Body of pancreas (tissue), 4 donors: ENCODE measurements around the gene CRYBA1. TPM values are rescaled to one million over a fixed set of nuclear protein-coding genes. Genes with fewer than 3 reads are reported as not detected.
"Not testable (repeated sequence)": the region's sequence is repeated elsewhere in the genome, so short reads cannot be mapped to it uniquely, and the experiment has no call there.

Experiments used
- ATAC-seq: fragments of 150-250 bp; one replicate; pipeline ENCODE4 v1.9.1; 2016
- DNase-seq, 4 donors: peaks; one replicate each; pipeline ENCODE4 v3.0.0-alpha.2; 2019
- H3K27ac ChIP-seq, 4 donors: fragments of 200-600 bp; sonication (generic); 1 replicate in 3 of 4; 2 replicates in 1 of 4; pipeline versions ENCODE4 v1.5.1 to v1.6.1; 2016 to 2019; ENCODE audit warnings: mild to moderate bottlenecking in 1 of 4, mixed read lengths in 1 of 4, moderate library complexity in 1 of 4
- H3K27me3 ChIP-seq, 2 donors: fragments of 200-600 bp; sonication (generic); one replicate each; pipeline ENCODE4 v1.6.0; 2016; ENCODE audit warnings: mild to moderate bottlenecking in 1 of 2
- H3K36me3 ChIP-seq, 2 donors: fragments of 200-600 bp; sonication (generic); replicated peaks in 1 of 2; 2 replicates each; pipeline ENCODE4 v1.5.1; 2016; ENCODE audit warnings: low read depth in 2 of 2; ENCODE audit not compliant: insufficient read depth in 1 of 2
- H3K4me1 ChIP-seq: fragments of 200-600 bp; sonication (generic); one replicate; pipeline ENCODE4 v1.6.0; 2016
- H3K4me3 ChIP-seq, 2 donors: fragments of 200-600 bp; sonication (generic); 1 replicate in 1 of 2; 2 replicates in 1 of 2; pipeline ENCODE4 v1.5.1; 2016 to 2019
- H3K9me3 ChIP-seq, 3 donors: fragments of 200-600 bp; sonication (generic); 1 replicate in 2 of 3; 2 replicates in 1 of 3; pipeline ENCODE4 v1.5.1; 2016
- POLR2A ChIP-seq, 3 donors: fragments of 450-650 bp; IDR thresholded peaks; one replicate each; pipeline ENCODE4 v1.6.1; 2016; ENCODE audit warnings: antibody characterized with exemption in 3 of 3, mild to moderate bottlenecking in 2 of 3
- WGBS, 2 donors: methylation state at CpG; one replicate each; pipeline ENCODE4 v1.1.5; 2017; 5-methylcytosine and 5-hydroxymethylcytosine counted together
- intact Hi-C: fragments of 100-400 bp; cut with DNase I; formaldehyde crosslinking; loops from one replicate; pipeline ENCODE4 v1.15.1; 2023
- total RNA-seq, 2 donors: library from RNA; depleted of rRNA; stranded (reverse); fragments of >200 nt; gene quantifications; one replicate each; pipeline ENCODE4 v1.1.0, GENCODE V29; 2016
- TF ChIP-seq, protein P1 (sequence below), 7 experiments: fragments of 450-650 bp in 4 of 7; fragments of 200-600 bp in 3 of 7; sonication (generic) in 3 of 7; IDR thresholded peaks; one replicate each; pipeline ENCODE4 v1.5.1; 2016 to 2019; ENCODE audit warnings: antibody characterized with exemption in 7 of 7

CRYBA1 gene, protein sequence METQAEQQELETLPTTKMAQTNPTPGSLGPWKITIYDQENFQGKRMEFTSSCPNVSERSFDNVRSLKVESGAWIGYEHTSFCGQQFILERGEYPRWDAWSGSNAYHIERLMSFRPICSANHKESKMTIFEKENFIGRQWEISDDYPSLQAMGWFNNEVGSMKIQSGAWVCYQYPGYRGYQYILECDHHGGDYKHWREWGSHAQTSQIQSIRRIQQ
- not detected for total RNA-seq

GRCh38 chr17:29246628-29247027 lies at the start of gene CRYBA1:
CRYBA1 (plus strand) TSS chr17:29246859; CDS start chr17:29246864, 5 bp downstream.
- DNase-seq = no peak
- Histone ChIP-seq H3K27ac (no peak within 1 kb of the TSS), H3K36me3 (no peaks in the 10 kb centered on the region), H3K4me3 (no peak within 1 kb of the TSS), H3K27me3 (no peaks in the 10 kb centered on the region), H3K4me1 (peaks cover 3% of the 10 kb centered on the region), H3K9me3 (no peaks in the 10 kb centered on the region)
- intact Hi-C loops = no loop called here
- 83 to 90% methylated on average over 1 of the region's 1 CpG for WGBS, 2 donors
- no peak for TF ChIP-seq POLR2A (IDR thresholded peaks at IDR 0.05)
- TF ChIP-seq, protein P1, sequence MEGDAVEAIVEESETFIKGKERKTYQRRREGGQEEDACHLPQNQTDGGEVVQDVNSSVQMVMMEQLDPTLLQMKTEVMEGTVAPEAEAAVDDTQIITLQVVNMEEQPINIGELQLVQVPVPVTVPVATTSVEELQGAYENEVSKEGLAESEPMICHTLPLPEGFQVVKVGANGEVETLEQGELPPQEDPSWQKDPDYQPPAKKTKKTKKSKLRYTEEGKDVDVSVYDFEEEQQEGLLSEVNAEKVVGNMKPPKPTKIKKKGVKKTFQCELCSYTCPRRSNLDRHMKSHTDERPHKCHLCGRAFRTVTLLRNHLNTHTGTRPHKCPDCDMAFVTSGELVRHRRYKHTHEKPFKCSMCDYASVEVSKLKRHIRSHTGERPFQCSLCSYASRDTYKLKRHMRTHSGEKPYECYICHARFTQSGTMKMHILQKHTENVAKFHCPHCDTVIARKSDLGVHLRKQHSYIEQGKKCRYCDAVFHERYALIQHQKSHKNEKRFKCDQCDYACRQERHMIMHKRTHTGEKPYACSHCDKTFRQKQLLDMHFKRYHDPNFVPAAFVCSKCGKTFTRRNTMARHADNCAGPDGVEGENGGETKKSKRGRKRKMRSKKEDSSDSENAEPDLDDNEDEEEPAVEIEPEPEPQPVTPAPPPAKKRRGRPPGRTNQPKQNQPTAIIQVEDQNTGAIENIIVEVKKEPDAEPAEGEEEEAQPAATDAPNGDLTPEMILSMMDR (IDR thresholded peaks at IDR 0.05) = no peak
- peak; percentile 21 for ATAC-seq

- DNase-seq (peak in 1 of 4 donors; percentile 0), ATAC-seq (no peak)
- Histone ChIP-seq H3K9me3 (no peaks in the 10 kb centered on the region), H3K27ac (no peak overlapping the region), H3K27me3 (no peaks in the 10 kb centered on the region), H3K4me3 (no peak overlapping the region), H3K4me1 (no peaks in the 10 kb centered on the region), H3K36me3 (no peaks in the 10 kb centered on the region)
- WGBS, 2 donors = 75 to 85% methylated on average over 15 of the region's 16 CpGs
- TF ChIP-seq, protein P1 (IDR thresholded peaks at IDR 0.05) = no peak
- intact Hi-C loops = no loop called here
Observed at GRCh38 chr17:29197516-29198272, 49.0 kb upstream of the CRYBA1 start.

DNA sequence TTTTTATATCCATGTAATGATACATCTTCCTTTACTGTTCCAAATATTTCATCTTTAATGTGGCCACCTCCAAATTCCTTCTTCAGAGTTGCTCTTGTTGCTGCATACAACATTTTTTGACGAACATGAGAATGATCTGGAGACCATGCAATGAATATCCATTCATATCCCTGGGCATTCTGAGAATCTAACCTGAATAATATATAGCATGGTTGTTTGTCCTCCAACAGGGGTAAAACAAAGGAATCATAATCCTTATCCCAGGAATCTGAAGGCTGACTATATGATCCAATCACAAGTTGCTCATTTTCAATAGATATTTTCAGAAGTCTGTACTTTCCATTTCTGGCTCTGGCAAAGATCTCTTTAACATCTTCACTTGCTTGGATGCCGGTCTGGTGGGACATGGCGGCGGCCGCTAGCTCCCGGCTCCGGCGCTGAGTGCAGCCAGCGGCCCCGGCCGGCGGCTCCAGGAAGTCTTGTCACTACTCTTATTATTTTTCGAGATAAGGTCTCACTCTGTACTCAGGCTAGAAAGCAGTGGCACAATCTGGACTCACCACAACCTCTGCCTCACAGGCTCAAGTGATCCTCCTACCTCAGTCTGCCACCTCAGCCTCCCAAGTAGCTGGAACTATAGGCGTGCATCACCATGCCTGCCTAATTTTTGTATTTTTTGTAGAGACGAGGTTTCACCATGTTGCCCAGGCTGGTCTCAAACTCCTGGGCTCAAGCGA lies 42.4 kb upstream of the CRYBA1 start:
- H3K4me3 ChIP-seq, intact Hi-C loops, H3K27ac ChIP-seq, H3K27me3 ChIP-seq, H3K36me3 ChIP-seq, DNase-seq, H3K4me1 ChIP-seq, ATAC-seq, H3K9me3 ChIP-seq: not testable (repeated sequence)
- WGBS, 2 donors = 79 to 85% methylated on average over 15 to 16 of the region's 16 CpGs

GRCh38 chr17:29205047-29205446 lies 41.6 kb upstream of the CRYBA1 start:
- Histone ChIP-seq H3K27me3 (no peaks in the 10 kb centered on the region), H3K9me3 (no peaks in the 10 kb centered on the region), H3K4me1 (peaks cover 4% of the 10 kb centered on the region), H3K27ac (no peak overlapping the region), H3K4me3 (no peak overlapping the region), H3K36me3 (no peaks in the 10 kb centered on the region)
- TF ChIP-seq, protein P1 (IDR thresholded peaks at IDR 0.05) = no peak
- TF ChIP-seq POLR2A (IDR thresholded peaks at IDR 0.05) = no peak
- DNase-seq = peak in 2 of 4 donors; percentile 11 to 31
- WGBS, 2 donors = 12 to 29% methylated on average over 2 of the region's 2 CpGs
- peak; percentile 53 for ATAC-seq
- intact Hi-C loops = no loop called here

- 89 to 93% methylated on average over 2 of the region's 2 CpGs for WGBS, 2 donors
- ATAC-seq (no peak), DNase-seq (no peak)
- TF ChIP-seq POLR2A (IDR thresholded peaks at IDR 0.05) = no peak
- TF ChIP-seq, protein P1 (IDR thresholded peaks at IDR 0.05) = no peak
- Histone ChIP-seq H3K9me3 (no peaks in the 10 kb centered on the region), H3K4me3 (no peak overlapping the region), H3K36me3 (no peaks in the 10 kb centered on the region), H3K4me1 (peaks cover 4% of the 10 kb centered on the region), H3K27ac (no peak overlapping the region), H3K27me3 (no peaks in the 10 kb centered on the region)
- intact Hi-C loops = no loop called here
Observed at GRCh38 chr17:29207975-29208374, 38.7 kb upstream of the CRYBA1 start.
